Measurements from ENCODE around the gene F5. TPM values are rescaled to one million over a fixed set of nuclear protein-coding genes. Genes with fewer than 3 reads are reported as not detected.

Gene F5
- total and polyA plus RNA-seq, 2 experiments from 2014 or later, result 0.16 TPM; not detected in 1

DNA sequence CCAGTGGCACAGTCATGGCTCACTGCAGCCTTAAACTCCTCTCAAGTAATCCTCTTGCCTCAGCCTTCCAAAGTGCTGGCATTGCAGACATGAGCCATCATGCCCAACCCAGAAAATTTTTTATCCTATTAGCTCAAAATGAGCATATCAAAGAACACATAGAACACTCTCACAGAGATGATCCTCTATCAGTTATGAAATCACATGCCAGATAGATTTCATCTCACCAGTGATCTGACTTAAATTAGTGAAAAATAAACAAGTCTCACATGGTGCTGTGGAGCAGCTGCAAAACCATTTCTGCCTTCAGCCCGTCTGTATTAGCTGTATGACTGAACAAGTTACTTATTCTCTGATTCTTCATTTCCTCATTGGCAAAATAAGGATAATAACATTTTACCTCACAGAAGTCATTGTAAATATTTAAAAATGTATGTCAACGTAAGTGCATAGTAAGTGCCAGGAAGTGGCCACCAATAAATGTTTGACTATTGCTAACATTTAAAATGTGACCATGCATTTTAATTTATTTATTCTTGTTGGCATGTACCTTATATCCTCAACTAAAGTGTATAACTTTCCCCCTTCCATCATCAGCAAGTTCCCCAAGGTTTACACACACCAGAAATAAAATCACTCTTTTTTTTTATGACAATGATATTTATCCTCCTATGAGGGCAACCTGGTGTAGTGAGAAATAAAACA is 71.6 kb downstream of the F5 start (continued):
- TF ChIP-seq, protein P1, sequence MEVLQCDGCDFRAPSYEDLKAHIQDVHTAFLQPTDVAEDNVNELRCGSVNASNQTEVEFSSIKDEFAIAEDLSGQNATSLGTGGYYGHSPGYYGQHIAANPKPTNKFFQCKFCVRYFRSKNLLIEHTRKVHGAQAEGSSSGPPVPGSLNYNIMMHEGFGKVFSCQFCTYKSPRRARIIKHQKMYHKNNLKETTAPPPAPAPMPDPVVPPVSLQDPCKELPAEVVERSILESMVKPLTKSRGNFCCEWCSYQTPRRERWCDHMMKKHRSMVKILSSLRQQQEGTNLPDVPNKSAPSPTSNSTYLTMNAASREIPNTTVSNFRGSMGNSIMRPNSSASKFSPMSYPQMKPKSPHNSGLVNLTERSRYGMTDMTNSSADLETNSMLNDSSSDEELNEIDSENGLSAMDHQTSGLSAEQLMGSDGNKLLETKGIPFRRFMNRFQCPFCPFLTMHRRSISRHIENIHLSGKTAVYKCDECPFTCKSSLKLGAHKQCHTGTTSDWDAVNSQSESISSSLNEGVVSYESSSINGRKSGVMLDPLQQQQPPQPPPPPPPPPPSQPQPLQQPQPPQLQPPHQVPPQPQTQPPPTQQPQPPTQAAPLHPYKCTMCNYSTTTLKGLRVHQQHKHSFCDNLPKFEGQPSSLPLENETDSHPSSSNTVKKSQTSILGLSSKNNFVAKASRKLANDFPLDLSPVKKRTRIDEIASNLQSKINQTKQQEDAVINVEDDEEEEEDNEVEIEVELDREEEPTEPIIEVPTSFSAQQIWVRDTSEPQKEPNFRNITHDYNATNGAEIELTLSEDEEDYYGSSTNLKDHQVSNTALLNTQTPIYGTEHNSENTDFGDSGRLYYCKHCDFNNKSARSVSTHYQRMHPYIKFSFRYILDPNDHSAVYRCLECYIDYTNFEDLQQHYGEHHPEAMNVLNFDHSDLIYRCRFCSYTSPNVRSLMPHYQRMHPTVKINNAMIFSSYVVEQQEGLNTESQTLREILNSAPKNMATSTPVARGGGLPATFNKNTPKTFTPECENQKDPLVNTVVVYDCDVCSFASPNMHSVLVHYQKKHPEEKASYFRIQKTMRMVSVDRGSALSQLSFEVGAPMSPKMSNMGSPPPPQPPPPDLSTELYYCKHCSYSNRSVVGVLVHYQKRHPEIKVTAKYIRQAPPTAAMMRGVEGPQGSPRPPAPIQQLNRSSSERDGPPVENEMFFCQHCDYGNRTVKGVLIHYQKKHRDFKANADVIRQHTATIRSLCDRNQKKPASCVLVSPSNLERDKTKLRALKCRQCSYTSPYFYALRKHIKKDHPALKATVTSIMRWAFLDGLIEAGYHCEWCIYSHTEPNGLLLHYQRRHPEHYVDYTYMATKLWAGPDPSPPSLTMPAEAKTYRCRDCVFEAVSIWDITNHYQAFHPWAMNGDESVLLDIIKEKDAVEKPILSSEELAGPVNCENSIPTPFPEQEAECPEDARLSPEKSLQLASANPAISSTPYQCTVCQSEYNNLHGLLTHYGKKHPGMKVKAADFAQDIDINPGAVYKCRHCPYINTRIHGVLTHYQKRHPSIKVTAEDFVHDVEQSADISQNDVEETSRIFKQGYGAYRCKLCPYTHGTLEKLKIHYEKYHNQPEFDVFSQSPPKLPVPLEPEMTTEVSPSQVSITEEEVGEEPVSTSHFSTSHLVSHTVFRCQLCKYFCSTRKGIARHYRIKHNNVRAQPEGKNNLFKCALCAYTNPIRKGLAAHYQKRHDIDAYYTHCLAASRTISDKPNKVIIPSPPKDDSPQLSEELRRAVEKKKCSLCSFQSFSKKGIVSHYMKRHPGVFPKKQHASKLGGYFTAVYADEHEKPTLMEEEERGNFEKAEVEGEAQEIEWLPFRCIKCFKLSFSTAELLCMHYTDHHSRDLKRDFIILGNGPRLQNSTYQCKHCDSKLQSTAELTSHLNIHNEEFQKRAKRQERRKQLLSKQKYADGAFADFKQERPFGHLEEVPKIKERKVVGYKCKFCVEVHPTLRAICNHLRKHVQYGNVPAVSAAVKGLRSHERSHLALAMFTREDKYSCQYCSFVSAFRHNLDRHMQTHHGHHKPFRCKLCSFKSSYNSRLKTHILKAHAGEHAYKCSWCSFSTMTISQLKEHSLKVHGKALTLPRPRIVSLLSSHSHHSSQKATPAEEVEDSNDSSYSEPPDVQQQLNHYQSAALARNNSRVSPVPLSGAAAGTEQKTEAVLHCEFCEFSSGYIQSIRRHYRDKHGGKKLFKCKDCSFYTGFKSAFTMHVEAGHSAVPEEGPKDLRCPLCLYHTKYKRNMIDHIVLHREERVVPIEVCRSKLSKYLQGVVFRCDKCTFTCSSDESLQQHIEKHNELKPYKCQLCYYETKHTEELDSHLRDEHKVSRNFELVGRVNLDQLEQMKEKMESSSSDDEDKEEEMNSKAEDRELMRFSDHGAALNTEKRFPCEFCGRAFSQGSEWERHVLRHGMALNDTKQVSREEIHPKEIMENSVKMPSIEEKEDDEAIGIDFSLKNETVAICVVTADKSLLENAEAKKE (CRISPR knock-in tag; IDR thresholded peaks at IDR 0.05), result no peak
- TF ChIP-seq, protein P2, sequence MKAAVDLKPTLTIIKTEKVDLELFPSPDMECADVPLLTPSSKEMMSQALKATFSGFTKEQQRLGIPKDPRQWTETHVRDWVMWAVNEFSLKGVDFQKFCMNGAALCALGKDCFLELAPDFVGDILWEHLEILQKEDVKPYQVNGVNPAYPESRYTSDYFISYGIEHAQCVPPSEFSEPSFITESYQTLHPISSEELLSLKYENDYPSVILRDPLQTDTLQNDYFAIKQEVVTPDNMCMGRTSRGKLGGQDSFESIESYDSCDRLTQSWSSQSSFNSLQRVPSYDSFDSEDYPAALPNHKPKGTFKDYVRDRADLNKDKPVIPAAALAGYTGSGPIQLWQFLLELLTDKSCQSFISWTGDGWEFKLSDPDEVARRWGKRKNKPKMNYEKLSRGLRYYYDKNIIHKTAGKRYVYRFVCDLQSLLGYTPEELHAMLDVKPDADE (IDR thresholded peaks at IDR 0.05), result no peak
- no peak for TF ChIP-seq CREB1 (CRISPR knock-in tag; IDR thresholded peaks at IDR 0.05; ENCODE audit: low read depth)
- no peak for TF ChIP-seq EZH2phosphoT487 (IDR thresholded peaks at IDR 0.05; ENCODE audit: unreplicated experiment)
- TF ChIP-seq POLR2AphosphoS5 (IDR thresholded peaks at IDR 0.05; ENCODE audit: low read depth), result no peak
- TF ChIP-seq, protein P3, sequence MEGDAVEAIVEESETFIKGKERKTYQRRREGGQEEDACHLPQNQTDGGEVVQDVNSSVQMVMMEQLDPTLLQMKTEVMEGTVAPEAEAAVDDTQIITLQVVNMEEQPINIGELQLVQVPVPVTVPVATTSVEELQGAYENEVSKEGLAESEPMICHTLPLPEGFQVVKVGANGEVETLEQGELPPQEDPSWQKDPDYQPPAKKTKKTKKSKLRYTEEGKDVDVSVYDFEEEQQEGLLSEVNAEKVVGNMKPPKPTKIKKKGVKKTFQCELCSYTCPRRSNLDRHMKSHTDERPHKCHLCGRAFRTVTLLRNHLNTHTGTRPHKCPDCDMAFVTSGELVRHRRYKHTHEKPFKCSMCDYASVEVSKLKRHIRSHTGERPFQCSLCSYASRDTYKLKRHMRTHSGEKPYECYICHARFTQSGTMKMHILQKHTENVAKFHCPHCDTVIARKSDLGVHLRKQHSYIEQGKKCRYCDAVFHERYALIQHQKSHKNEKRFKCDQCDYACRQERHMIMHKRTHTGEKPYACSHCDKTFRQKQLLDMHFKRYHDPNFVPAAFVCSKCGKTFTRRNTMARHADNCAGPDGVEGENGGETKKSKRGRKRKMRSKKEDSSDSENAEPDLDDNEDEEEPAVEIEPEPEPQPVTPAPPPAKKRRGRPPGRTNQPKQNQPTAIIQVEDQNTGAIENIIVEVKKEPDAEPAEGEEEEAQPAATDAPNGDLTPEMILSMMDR (conservative IDR thresholded peaks at IDR 0.05; ENCODE audit: low read depth in 2 of 2), result no peak
- no peak for TF ChIP-seq JUNB (IDR thresholded peaks at IDR 0.05; ENCODE audit: unreplicated experiment)
- TF ChIP-seq ZNF331 (CRISPR knock-in tag; IDR thresholded peaks at IDR 0.05; ENCODE audit: low read depth), result no peak
